Measurements from ENCODE around the gene NAPA. TPM values are rescaled to one million over a fixed set of nuclear protein-coding genes. Genes with fewer than 3 reads are reported as not detected.
"Not testable (repeated sequence)": the region's sequence is repeated elsewhere in the genome, so short reads cannot be mapped to it uniquely, and the experiment has no call there.

The NAPA gene
- polyA plus RNA-seq, 4 donors = 76.4 to 119 (median 107) TPM

- Histone ChIP-seq H3K4me1 (ENCODE audit: control insufficient read depth in 3 of 3, insufficient read depth in 2 of 3, low read depth in 1 of 3, low read length in 2 of 3) (no peaks in the 10 kb centered on the region), H3K36me3 (ENCODE audit: control insufficient read depth in 3 of 3, insufficient read depth in 2 of 3, low read depth in 1 of 3, low read length in 3 of 3) (peaks cover 7 to 90% (median 9%) of the 10 kb centered on the region in 3 donors), H3K27ac (ENCODE audit: low read depth in 1 of 3, low read length in 2 of 3) (no peak overlapping the region), H3K9me3 (ENCODE audit: control insufficient read depth in 2 of 2, insufficient read depth in 1 of 2, low read depth in 1 of 2, low read length in 1 of 2) (no peaks in the 10 kb centered on the region), H3K4me3 (ENCODE audit: low read depth in 1 of 3, low read length in 3 of 3) (no peak overlapping the region), H3K27me3 (ENCODE audit: control insufficient read depth in 3 of 3, insufficient read depth in 3 of 3, low read length in 3 of 3) (no peaks in the 10 kb centered on the region)
- no peak for DNase-seq
- FAIRE-seq = no peak
- 58 to 64% (median 64%) methylated on average over 3 of the region's 3 CpGs for WGBS, 3 donors
These were observed 24.0 kb downstream of the NAPA start for GRCh38 chr19:47490847-47491246.

GRCh38 chr19:47490031-47490430 lies 24.8 kb downstream of the NAPA start:
- no peaks in the 10 kb centered on the region for H3K9me3 ChIP-seq (ENCODE audit: control insufficient read depth in 2 of 2, insufficient read depth in 1 of 2, low read depth in 1 of 2, low read length in 1 of 2)
- H3K36me3 ChIP-seq (ENCODE audit: control insufficient read depth in 3 of 3, insufficient read depth in 2 of 3, low read depth in 1 of 3, low read length in 3 of 3) = peaks cover 7 to 88% (median 9%) of the 10 kb centered on the region in 3 donors
- H3K27me3 ChIP-seq (ENCODE audit: control insufficient read depth in 3 of 3, insufficient read depth in 3 of 3, low read length in 3 of 3) = no peaks in the 10 kb centered on the region
- no peak for FAIRE-seq
- H3K4me1 ChIP-seq (ENCODE audit: control insufficient read depth in 3 of 3, insufficient read depth in 2 of 3, low read depth in 1 of 3, low read length in 2 of 3) = peaks cover 0 to 1% (median under 1%) of the 10 kb centered on the region in 3 donors
- no peak for DNase-seq
- no peak overlapping the region for H3K4me3 ChIP-seq (ENCODE audit: low read depth in 1 of 3, low read length in 3 of 3)
- H3K27ac ChIP-seq (ENCODE audit: low read depth in 1 of 3, low read length in 2 of 3) = no peak overlapping the region
- WGBS, 3 donors = 86 to 88% (median 87%) methylated on average over 7 of the region's 7 CpGs

GRCh38 chr19:47489072-47489914 lies 25.6 kb downstream of the NAPA start:
- H3K27ac ChIP-seq (ENCODE audit: low read depth in 1 of 3, low read length in 2 of 3) = no peak overlapping the region
- no peak for DNase-seq
- 87 to 90% (median 88%) methylated on average over 14 to 17 of the region's 17 CpGs for WGBS, 3 donors

GRCh38 chr19:47487551-47488515 lies 27.0 kb downstream of the NAPA start:
- WGBS, 3 donors = 79 to 85% (median 85%) methylated on average over 19 of the region's 19 CpGs
- Histone ChIP-seq H3K9me3 (ENCODE audit: control insufficient read depth in 2 of 2, insufficient read depth in 1 of 2, low read depth in 1 of 2, low read length in 1 of 2) (no peaks in the 10 kb centered on the region), H3K27ac (ENCODE audit: low read depth in 1 of 3, low read length in 2 of 3) (no peak overlapping the region), H3K4me3 (ENCODE audit: low read depth in 1 of 3, low read length in 3 of 3) (no peak overlapping the region), H3K27me3 (ENCODE audit: control insufficient read depth in 3 of 3, insufficient read depth in 3 of 3, low read length in 3 of 3) (no peaks in the 10 kb centered on the region), H3K36me3 (ENCODE audit: control insufficient read depth in 3 of 3, insufficient read depth in 2 of 3, low read depth in 1 of 3, low read length in 3 of 3) (peaks cover 6 to 68% (median 7%) of the 10 kb centered on the region in 3 donors), H3K4me1 (ENCODE audit: control insufficient read depth in 3 of 3, insufficient read depth in 2 of 3, low read depth in 1 of 3, low read length in 2 of 3) (peaks cover 0 to 12% (median 5%) of the 10 kb centered on the region in 3 donors)
- FAIRE-seq (no peak), DNase-seq (no peak)

More at GRCh38 chr19:47489072-47489914, 25.6 kb downstream of the NAPA start:
- Histone ChIP-seq H3K36me3 (ENCODE audit: control insufficient read depth in 3 of 3, insufficient read depth in 2 of 3, low read depth in 1 of 3, low read length in 3 of 3) (peaks cover 7 to 82% (median 9%) of the 10 kb centered on the region in 3 donors), H3K27me3 (ENCODE audit: control insufficient read depth in 3 of 3, insufficient read depth in 3 of 3, low read length in 3 of 3) (no peaks in the 10 kb centered on the region), H3K9me3 (ENCODE audit: control insufficient read depth in 2 of 2, insufficient read depth in 1 of 2, low read depth in 1 of 2, low read length in 1 of 2) (no peaks in the 10 kb centered on the region), H3K4me1 (ENCODE audit: control insufficient read depth in 3 of 3, insufficient read depth in 2 of 3, low read depth in 1 of 3, low read length in 2 of 3) (peaks cover 0 to 6% (median 1%) of the 10 kb centered on the region in 3 donors), H3K4me3 (ENCODE audit: low read depth in 1 of 3, low read length in 3 of 3) (no peak overlapping the region)
- FAIRE-seq = no peak

- FAIRE-seq (no peak), DNase-seq (no peak)
- H3K27me3 ChIP-seq (ENCODE audit: control insufficient read depth in 3 of 3, insufficient read depth in 3 of 3, low read length in 3 of 3) = no peaks in the 10 kb centered on the region
- H3K4me3 ChIP-seq (ENCODE audit: low read depth in 1 of 3, low read length in 3 of 3) = no peak overlapping the region
- H3K36me3 ChIP-seq (ENCODE audit: control insufficient read depth in 3 of 3, insufficient read depth in 2 of 3, low read depth in 1 of 3, low read length in 3 of 3) = peaks cover 6 to 59% (median 7%) of the 10 kb centered on the region in 3 donors
- H3K9me3 ChIP-seq (ENCODE audit: control insufficient read depth in 2 of 2, insufficient read depth in 1 of 2, low read depth in 1 of 2, low read length in 1 of 2) = no peaks in the 10 kb centered on the region
- peaks cover 0 to 12% (median 5%) of the 10 kb centered on the region in 3 donors for H3K4me1 ChIP-seq (ENCODE audit: control insufficient read depth in 3 of 3, insufficient read depth in 2 of 3, low read depth in 1 of 3, low read length in 2 of 3)
- WGBS, 3 donors = 69 to 82% (median 75%) methylated on average over 9 of the region's 9 CpGs
- H3K27ac ChIP-seq (ENCODE audit: low read depth in 1 of 3, low read length in 2 of 3) = no peak overlapping the region
These were observed 28.0 kb downstream of the NAPA start for GRCh38 chr19:47486900-47487299.

- WGBS, 3 donors = 81 to 89% (median 82%) methylated on average over 13 of the region's 13 CpGs
- H3K27ac ChIP-seq (ENCODE audit: low read depth in 1 of 3, low read length in 2 of 3); H3K9me3 ChIP-seq (ENCODE audit: control insufficient read depth in 2 of 2, insufficient read depth in 1 of 2, low read depth in 1 of 2, low read length in 1 of 2); H3K4me3 ChIP-seq (ENCODE audit: low read depth in 1 of 3, low read length in 3 of 3); DNase-seq; FAIRE-seq; H3K27me3 ChIP-seq (ENCODE audit: control insufficient read depth in 3 of 3, insufficient read depth in 3 of 3, low read length in 3 of 3): not testable (repeated sequence)
- H3K4me1 ChIP-seq (ENCODE audit: control insufficient read depth in 3 of 3, insufficient read depth in 2 of 3, low read depth in 1 of 3, low read length in 2 of 3) = peaks cover 0 to 12% (median 5%) of the 10 kb centered on the region in 3 donors
- H3K36me3 ChIP-seq (ENCODE audit: control insufficient read depth in 3 of 3, insufficient read depth in 2 of 3, low read depth in 1 of 3, low read length in 3 of 3) = peaks cover 6 to 52% (median 7%) of the 10 kb centered on the region in 3 donors
These were observed 28.6 kb downstream of the NAPA start for GRCh38 chr19:47486220-47486619.

GRCh38 chr19:47485210-47485609 lies 29.7 kb downstream of the NAPA start:
- DNase-seq = no peak
- no peak for FAIRE-seq
- WGBS, 3 donors = 76 to 88% (median 79%) methylated on average over 6 of the region's 6 CpGs
- Histone ChIP-seq H3K4me1 (ENCODE audit: control insufficient read depth in 3 of 3, insufficient read depth in 2 of 3, low read depth in 1 of 3, low read length in 2 of 3) (peaks cover 0 to 12% (median 5%) of the 10 kb centered on the region in 3 donors), H3K27me3 (ENCODE audit: control insufficient read depth in 3 of 3, insufficient read depth in 3 of 3, low read length in 3 of 3) (peaks cover 0 to 8% (median 0%) of the 10 kb centered on the region in 3 donors), H3K4me3 (ENCODE audit: low read depth in 1 of 3, low read length in 3 of 3) (peak overlapping the region in 1 of 3 donors; percentile 66), H3K27ac (ENCODE audit: low read depth in 1 of 3, low read length in 2 of 3) (peak overlapping the region in 1 of 3 donors; percentile 6), H3K36me3 (ENCODE audit: control insufficient read depth in 3 of 3, insufficient read depth in 2 of 3, low read depth in 1 of 3, low read length in 3 of 3) (peaks cover 6 to 42% (median 7%) of the 10 kb centered on the region in 3 donors), H3K9me3 (ENCODE audit: control insufficient read depth in 2 of 2, insufficient read depth in 1 of 2, low read depth in 1 of 2, low read length in 1 of 2) (no peaks in the 10 kb centered on the region)
